IMR-90 (cell line): ENCODE measurements around the gene RHOB. TPM values are rescaled to one million over a fixed set of nuclear protein-coding genes. Genes with fewer than 3 reads are reported as not detected.

Source experiments
- ATAC-seq: fragments of 200-7000 bp; cut with Tn5 transposase; 2 replicates; pipeline ENCODE4 v1.9.1; 2020; ENCODE audit warnings: low read depth, mild to moderate bottlenecking, moderate library complexity
- BruUV-seq: library from RNA; stranded (reverse); fragments of 400-500 nt; replicated peaks from 2 replicates; lab custom pipeline; 2021; lab: Mats Ljungman, UMichigan
- CTCF ChIA-PET: fragments of 300-600 bp; formaldehyde crosslinking; extraction: SDS; loops from one replicate; lab custom pipeline; 2021; ENCODE audit warnings: antibody characterized with exemption; lab: Yijun Ruan, JAX
- POLR2A ChIA-PET: fragments of 300-600 bp; sonication (Branson Sonifier 250); formaldehyde crosslinking; loops from one replicate; lab custom pipeline; 2022; ENCODE audit warnings: antibody characterized with exemption; ENCODE audit not compliant: unreplicated experiment; lab: Charles Lee
- DNase-seq: peaks from one replicate; pipeline ENCODE4 v3.0.0; 2013
- H2AFZ ChIP-seq: replicated peaks from 2 replicates; pipeline ENCODE3; 2013; ENCODE audit warnings: low read length, mild to moderate bottlenecking; ENCODE audit not compliant: poor library complexity
- H2AK5ac ChIP-seq: 2 replicates; pipeline ENCODE4 v1.6.1; 2013; ENCODE audit warnings: low read depth, low read length, inconsistent platforms
- H2AK9ac ChIP-seq: replicated peaks from 2 replicates; pipeline ENCODE3; 2013; ENCODE audit warnings: mild to moderate bottlenecking, low read depth, low read length, moderate library complexity; ENCODE audit not compliant: poor library complexity
- H2BK120ac ChIP-seq: 2 replicates; pipeline ENCODE4 v1.6.1; 2013; ENCODE audit warnings: low read depth, low read length, inconsistent platforms
- H2BK15ac ChIP-seq: 3 replicates; pipeline ENCODE4 v1.6.1; 2013; ENCODE audit warnings: low read depth, low read length, inconsistent platforms
- H2BK20ac ChIP-seq: 2 replicates; pipeline ENCODE4 v1.6.1; 2013; ENCODE audit warnings: low read depth, mild to moderate bottlenecking, inconsistent platforms, low read length, moderate library complexity
- H2BK5ac ChIP-seq: 2 replicates; pipeline ENCODE4 v1.6.1; 2013; ENCODE audit warnings: mild to moderate bottlenecking, low read depth, low read length, inconsistent platforms; ENCODE audit not compliant: poor library complexity, severe bottlenecking
- H3K14ac ChIP-seq: replicated peaks from 2 replicates; pipeline ENCODE4 v1.6.1; 2013; ENCODE audit warnings: low read depth, low read length, inconsistent platforms
- H3K18ac ChIP-seq: 2 replicates; pipeline ENCODE4 v1.6.1; 2013; ENCODE audit warnings: low read depth, low read length, control low read depth
- H3K23ac ChIP-seq: 2 replicates; pipeline ENCODE4 v1.6.1; 2013; ENCODE audit warnings: low read depth, low read length, inconsistent platforms
- H3K27ac ChIP-seq: 2 replicates; pipeline ENCODE4 v1.5.1; 2013; ENCODE audit warnings: mild to moderate bottlenecking, control low read depth, low read length; ENCODE audit not compliant: insufficient read depth
- H3K27me3 ChIP-seq: 2 replicates; pipeline ENCODE4 v1.6.1; 2013; ENCODE audit warnings: low read length; ENCODE audit not compliant: control insufficient read depth, insufficient read depth
- H3K36me3 ChIP-seq: 2 replicates; pipeline ENCODE4 v1.6.1; 2013; ENCODE audit warnings: low read length, mixed read lengths; ENCODE audit not compliant: control insufficient read depth, insufficient read depth
- H3K4ac ChIP-seq: 2 replicates; pipeline ENCODE4 v1.6.1; 2013; ENCODE audit warnings: low read depth, low read length, inconsistent platforms
- H3K4me1 ChIP-seq: 2 replicates; pipeline ENCODE4 v1.6.1; 2013; ENCODE audit warnings: low read length, mixed read lengths; ENCODE audit not compliant: control insufficient read depth, insufficient read depth
- H3K4me2 ChIP-seq: 2 replicates; pipeline ENCODE4 v1.6.1; 2013; ENCODE audit warnings: low read depth, mild to moderate bottlenecking, control low read depth, low read length, moderate library complexity
- H3K4me3 ChIP-seq: 2 replicates; pipeline ENCODE4 v1.5.1; 2013; ENCODE audit warnings: low read depth, mild to moderate bottlenecking, control low read depth, low read length, moderate library complexity; ENCODE audit not compliant: insufficient read depth
- H3K56ac ChIP-seq: 2 replicates; pipeline ENCODE4 v1.6.1; 2013; ENCODE audit warnings: low read length, inconsistent platforms; ENCODE audit not compliant: insufficient read depth; ENCODE audit errors: extremely low read depth
- H3K79me1 ChIP-seq, 2 experiments: 2 replicates each; pipeline ENCODE4 v1.6.1; 2013; ENCODE audit warnings: low read length in 2 of 2, inconsistent platforms in 1 of 2, low read depth in 1 of 2
- H3K9ac ChIP-seq: 2 replicates; pipeline ENCODE4 v1.6.1; 2013; ENCODE audit warnings: low read depth, low read length, control low read depth
- H3K9me1 ChIP-seq: 2 replicates; pipeline ENCODE4 v1.6.1; 2013; ENCODE audit warnings: low read length, inconsistent platforms; ENCODE audit not compliant: insufficient read depth
- H3K9me3 ChIP-seq: 2 replicates; pipeline ENCODE4 v1.6.1; 2013; ENCODE audit warnings: low read length; ENCODE audit not compliant: control insufficient read depth, insufficient read depth
- H4K20me1 ChIP-seq: 2 replicates; pipeline ENCODE4 v1.6.1; 2013; ENCODE audit warnings: low read length, inconsistent platforms; ENCODE audit not compliant: insufficient read depth
- H4K5ac ChIP-seq: 2 replicates; pipeline ENCODE4 v1.6.1; 2013; ENCODE audit warnings: mild to moderate bottlenecking, low read depth, low read length, control low read depth
- H4K8ac ChIP-seq, 2 experiments: 2 replicates each; pipeline ENCODE4 v1.6.1; 2013; ENCODE audit warnings: low read depth in 2 of 2, low read length in 2 of 2, control low read depth in 1 of 2, inconsistent platforms in 1 of 2
- H4K91ac ChIP-seq: 2 replicates; pipeline ENCODE4 v1.6.1; 2013; ENCODE audit warnings: low read depth, low read length, inconsistent platforms; ENCODE audit not compliant: insufficient read depth
- MAFK ChIP-seq: IDR thresholded peaks from 2 replicates; pipeline ENCODE4 v1.6.1; 2012; ENCODE audit warnings: low read depth, low read length, improper control_type of control experiment
- RAD21 ChIP-seq: IDR thresholded peaks from 2 replicates; pipeline ENCODE4 v1.6.1; 2012; ENCODE audit warnings: low read length, improper control_type of control experiment
- WGBS, 2 experiments: methylation state at CpG; one replicate each; pipeline versions ENCODE4 v1.1.5 to v1.1.7; 2013; ENCODE audit warnings: missing lambda C conversion rate in 2 of 2; ENCODE audit not compliant: insufficient read length in 1 of 2; ENCODE audit errors: extremely low coverage in 2 of 2; 5-methylcytosine and 5-hydroxymethylcytosine counted together
- dilution Hi-C: fragments of 300-500 bp; cut with HindIII; formaldehyde crosslinking; loops from one replicate; pipeline ENCODE4 v1.14.3; 2018; ENCODE audit warnings: low sequenced_read_pairs; ENCODE audit not compliant: unreplicated experiment
- in situ Hi-C: fragments of 300-500 bp; cut with MboI; formaldehyde crosslinking; loops from 3 replicates; pipeline ENCODE4 v1.14.3; 2019; ENCODE audit warnings: low sequenced_read_pairs, inconsistent platforms, mixed read lengths
- intact Hi-C: fragments of 100-400 bp; cut with micrococcal nuclease; formaldehyde crosslinking; loops from 2 replicates; pipeline ENCODE4 v1.10.0; 2022
- polyA plus RNA-seq, 3 experiments: library from polyadenylated mRNA; depleted of rRNA; stranded (reverse); fragments of >200 nt; gene quantifications; 2 replicates each; pipeline ENCODE4 v1.2.3, GENCODE V29; 2012; ENCODE audit warnings: low replicate concordance in 1 of 3
- total RNA-seq: library from RNA; depleted of rRNA; stranded (reverse); fragments of >200 nt; gene quantifications from 2 replicates; pipeline ENCODE4 v1.2.3, GENCODE V29; 2012

Gene RHOB
- total and polyA plus RNA-seq, 2 of the 4 experiments (the other 2 are of a cell fraction), result 112 to 149 TPM

- no TSS peak for BruUV-seq
- no peak overlapping the region for H2BK15ac ChIP-seq
- no peak overlapping the region for H3K4ac ChIP-seq
- no peaks in the 10 kb centered on the region for H3K36me3 ChIP-seq
- CTCF ChIA-PET, result no interaction called here
- no peak overlapping the region for H3K4me2 ChIP-seq
- H2BK5ac ChIP-seq, result no peak overlapping the region
- H2BK20ac ChIP-seq, result no peak overlapping the region
- no peak overlapping the region for H3K56ac ChIP-seq
- H4K5ac ChIP-seq, result no peak overlapping the region
- peaks cover 11% of the 10 kb centered on the region for H3K27me3 ChIP-seq
- H2AK9ac ChIP-seq, result no peak overlapping the region
- no peak overlapping the region for H2AFZ ChIP-seq
- intact Hi-C loops, result no loop called here
- H2AK5ac ChIP-seq, result peak overlapping the region; percentile 30; the same call in 1 of the 2 replicates
- 0 out of 2 replicates have a peak overlapping the region, but pooled peaks have one; percentile 49 for H3K23ac ChIP-seq
- no peaks in the 10 kb centered on the region for H3K79me1 ChIP-seq
- H3K9me1 ChIP-seq, result no peaks in the 10 kb centered on the region
- H3K4me1 ChIP-seq, result no peaks in the 10 kb centered on the region
- dilution Hi-C loops, result no loop called here
- in situ Hi-C loops, result no loop called here
- WGBS, 2 experiments, result 80% methylated on average over 1 of the region's 5 CpGs; no CpG with 5 or more reads in 1 of the 2 experiments
- H3K9me3 ChIP-seq, result no peaks in the 10 kb centered on the region
- no peak overlapping the region for H4K8ac ChIP-seq
- no peak overlapping the region for H4K91ac ChIP-seq
- no peak overlapping the region; the same call in 1 of the 2 replicates for H3K14ac ChIP-seq
- no peak overlapping the region for H3K9ac ChIP-seq
- POLR2A ChIA-PET, result no interaction called here
- ATAC-seq (no peak), DNase-seq (no peak)
- H4K20me1 ChIP-seq, result no peaks in the 10 kb centered on the region
- no peak overlapping the region for H3K27ac ChIP-seq
- H3K4me3 ChIP-seq, result no peak overlapping the region
- H2BK120ac ChIP-seq, result no peak overlapping the region
- no peak overlapping the region for H3K18ac ChIP-seq
- TF ChIP-seq RAD21 (no peak), MAFK (no peak)
Observed at GRCh38 chr2:20481798-20482405, 35.0 kb downstream of the RHOB start.
